Hair follicular keratinocyte (primary cell): ENCODE results near the gene F2RL3. TPM values are rescaled to one million over a fixed set of nuclear protein-coding genes. Genes with fewer than 3 reads are reported as not detected.

Experiments used
- total RNA-seq: library from RNA; depleted of rRNA; stranded (reverse); fragments of >200 nt; gene quantifications from 2 replicates; pipeline ENCODE4 v1.2.3, GENCODE V29; 2015

Gene F2RL3
- not detected in 2 replicates for total RNA-seq

DNA sequence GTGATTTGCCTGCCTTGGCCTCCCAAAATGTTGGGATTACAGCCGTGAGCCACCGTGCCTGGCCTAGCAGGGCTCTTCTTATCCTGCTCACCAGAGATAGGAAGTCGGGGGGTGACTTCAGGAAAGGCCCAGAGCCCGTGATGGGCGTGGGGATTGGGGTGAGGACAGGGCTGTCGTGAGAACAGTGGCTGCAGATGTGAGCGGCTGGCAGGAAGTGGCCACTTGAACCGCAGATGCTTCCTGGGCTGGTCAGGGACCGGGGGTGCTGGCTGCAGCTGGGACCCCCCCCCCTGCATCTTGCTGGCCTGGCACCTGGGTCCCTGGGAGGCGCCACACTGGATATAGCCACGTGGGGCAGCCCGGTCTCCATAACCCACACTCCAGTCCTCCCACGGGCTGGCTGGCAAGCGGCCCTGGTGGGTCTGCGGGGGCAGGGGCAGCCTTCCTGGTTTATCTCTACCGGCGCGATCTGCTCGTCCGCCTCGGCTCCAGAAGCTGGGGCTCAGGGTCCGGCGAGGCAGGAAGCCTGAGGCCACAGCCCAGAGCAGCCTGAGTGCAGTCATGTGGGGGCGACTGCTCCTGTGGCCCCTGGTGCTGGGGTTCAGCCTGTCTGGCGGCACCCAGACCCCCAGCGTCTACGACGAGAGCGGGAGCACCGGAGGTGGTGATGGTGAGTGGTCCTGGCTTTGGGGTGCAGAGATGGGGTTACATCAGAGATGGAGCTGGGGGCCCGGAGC, at the start of gene F2RL3:
Gene F2RL3, plus strand, starts transcription at position 371 of the 737 bp plus-strand sequence. Its CDS starts 191 bp downstream, at position 562.

Other genes starting within 250 kb of the F2RL3 start
- gene SMIM7, start 228.9 kb upstream of the F2RL3 start, total RNA-seq: 81.6 and 105 TPM in 2 replicates
- gene TMEM38A, start 227.9 kb upstream of the F2RL3 start, total RNA-seq: 0.55 and 0.91 TPM in 2 replicates
- under 0.01 and 0.19 TPM in 2 replicates for gene NWD1, start 169.2 kb upstream of the F2RL3 start, total RNA-seq
- 16.9 and 20.7 TPM in 2 replicates for gene SIN3B, start 59.6 kb upstream of the F2RL3 start, total RNA-seq
- 2.1 and 3.7 TPM in 2 replicates for gene CPAMD8, start 137.8 kb downstream of the F2RL3 start, total RNA-seq
- gene HAUS8, start 186.5 kb downstream of the F2RL3 start, total RNA-seq: 3.1 and 17.7 TPM in 2 replicates
- gene MYO9B, start 186.8 kb downstream of the F2RL3 start, total RNA-seq: 33.0 and 33.1 TPM in 2 replicates